Progenitor cell of endocrine pancreas (in vitro differentiated cells): ENCODE results near the gene CENPU. TPM values are rescaled to one million over a fixed set of nuclear protein-coding genes. Genes with fewer than 3 reads are reported as not detected.

Experiments used
- DNase-seq: peaks from one replicate; pipeline ENCODE4 v3.0.0; 2021; ENCODE audit warnings: low spot score; ENCODE audit not compliant: unreplicated experiment
- H3K27ac Mint-ChIP-seq: 2 replicates; pipeline ENCODE4 v1.8.0; 2021; ENCODE audit warnings: mild to moderate bottlenecking, moderate library complexity, mixed read lengths
- H3K27me3 Mint-ChIP-seq: 2 replicates; pipeline ENCODE4 v1.8.0; 2021; ENCODE audit warnings: mixed read lengths
- H3K36me3 Mint-ChIP-seq: 2 replicates; pipeline ENCODE4 v1.8.0; 2022; ENCODE audit warnings: mixed read lengths; ENCODE audit not compliant: insufficient read depth
- H3K4me1 Mint-ChIP-seq: 2 replicates; pipeline ENCODE4 v1.8.0; 2021; ENCODE audit warnings: low read depth, mixed read lengths
- H3K4me3 Mint-ChIP-seq: 2 replicates; pipeline ENCODE4 v1.8.0; 2021; ENCODE audit warnings: low read depth, mild to moderate bottlenecking, moderate library complexity, mixed read lengths
- H3K9me3 Mint-ChIP-seq: 2 replicates; pipeline ENCODE4 v1.8.0; 2021; ENCODE audit warnings: low read depth, mixed read lengths
- total RNA-seq: library from RNA; stranded (reverse); gene quantifications from 2 replicates; pipeline ENCODE4 v1.2.1, GENCODE V29; 2021
- TF ChIP-seq, protein P1 (sequence below): fragments of 200-600 bp; sonication (generic); IDR thresholded peaks from one replicate; pipeline ENCODE4 v1.5.0; 2021; ENCODE audit warnings: antibody characterized with exemption, mild to moderate bottlenecking; ENCODE audit not compliant: unreplicated experiment

CENPU gene
- total RNA-seq, 1 donor from 2014 or later, result 39.2 TPM

DNA sequence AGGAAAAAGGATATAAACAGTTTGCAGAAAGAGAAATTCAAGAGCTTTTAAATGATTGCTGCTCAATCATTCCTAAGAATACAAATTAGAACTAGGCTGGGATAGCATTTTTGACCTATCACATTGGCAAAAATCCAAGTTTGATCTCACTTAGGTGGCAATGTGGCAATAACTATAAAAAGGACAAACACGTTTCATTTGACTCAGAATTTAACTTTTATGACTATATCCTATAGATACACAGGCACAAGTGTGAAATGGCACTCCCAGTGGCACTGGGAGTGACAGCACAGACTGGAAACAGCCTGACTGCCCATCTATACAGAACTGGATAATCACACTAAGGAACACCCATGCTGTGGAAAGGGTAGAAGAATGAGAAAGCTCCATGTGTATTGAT, 11.1 kb downstream of the CENPU start:
- no peak overlapping the region for H3K4me3 Mint-ChIP-seq
- no peak overlapping the region for H3K27ac Mint-ChIP-seq
- H3K27me3 Mint-ChIP-seq, result no peaks in the 10 kb centered on the region
- peaks cover 36% of the 10 kb centered on the region for H3K36me3 Mint-ChIP-seq
- no peaks in the 10 kb centered on the region for H3K4me1 Mint-ChIP-seq
- TF ChIP-seq, protein P1, sequence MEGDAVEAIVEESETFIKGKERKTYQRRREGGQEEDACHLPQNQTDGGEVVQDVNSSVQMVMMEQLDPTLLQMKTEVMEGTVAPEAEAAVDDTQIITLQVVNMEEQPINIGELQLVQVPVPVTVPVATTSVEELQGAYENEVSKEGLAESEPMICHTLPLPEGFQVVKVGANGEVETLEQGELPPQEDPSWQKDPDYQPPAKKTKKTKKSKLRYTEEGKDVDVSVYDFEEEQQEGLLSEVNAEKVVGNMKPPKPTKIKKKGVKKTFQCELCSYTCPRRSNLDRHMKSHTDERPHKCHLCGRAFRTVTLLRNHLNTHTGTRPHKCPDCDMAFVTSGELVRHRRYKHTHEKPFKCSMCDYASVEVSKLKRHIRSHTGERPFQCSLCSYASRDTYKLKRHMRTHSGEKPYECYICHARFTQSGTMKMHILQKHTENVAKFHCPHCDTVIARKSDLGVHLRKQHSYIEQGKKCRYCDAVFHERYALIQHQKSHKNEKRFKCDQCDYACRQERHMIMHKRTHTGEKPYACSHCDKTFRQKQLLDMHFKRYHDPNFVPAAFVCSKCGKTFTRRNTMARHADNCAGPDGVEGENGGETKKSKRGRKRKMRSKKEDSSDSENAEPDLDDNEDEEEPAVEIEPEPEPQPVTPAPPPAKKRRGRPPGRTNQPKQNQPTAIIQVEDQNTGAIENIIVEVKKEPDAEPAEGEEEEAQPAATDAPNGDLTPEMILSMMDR, result no peak
- H3K9me3 Mint-ChIP-seq, result peaks cover 3% of the 10 kb centered on the region
- no peak for DNase-seq

DNA sequence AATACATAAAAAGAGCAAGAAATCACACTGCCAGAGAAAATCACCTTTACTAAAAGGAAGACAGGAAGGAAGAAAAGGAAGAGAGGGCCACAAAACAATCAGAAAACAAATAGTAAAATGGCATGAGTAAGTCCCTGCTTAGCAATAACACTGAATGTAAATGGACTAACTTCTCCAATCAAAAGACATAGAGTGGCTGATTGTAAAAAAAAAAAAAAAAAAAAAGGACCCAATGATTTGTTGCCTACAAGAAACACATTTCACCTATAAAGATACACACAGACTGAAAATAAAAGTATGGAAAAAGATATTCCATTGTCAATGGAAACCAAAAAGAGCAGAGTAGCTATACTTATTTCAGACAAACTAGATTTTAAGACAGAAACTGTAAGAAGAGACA, 12.6 kb downstream of the CENPU start:
- Mint-ChIP-seq H3K9me3 (peaks cover 3% of the 10 kb centered on the region), H3K4me3 (no peak overlapping the region), H3K4me1 (no peaks in the 10 kb centered on the region), H3K36me3 (peaks cover 34% of the 10 kb centered on the region), H3K27me3 (no peaks in the 10 kb centered on the region), H3K27ac (no peak overlapping the region)
- TF ChIP-seq, protein P1, result no peak
- DNase-seq, result no peak

DNA sequence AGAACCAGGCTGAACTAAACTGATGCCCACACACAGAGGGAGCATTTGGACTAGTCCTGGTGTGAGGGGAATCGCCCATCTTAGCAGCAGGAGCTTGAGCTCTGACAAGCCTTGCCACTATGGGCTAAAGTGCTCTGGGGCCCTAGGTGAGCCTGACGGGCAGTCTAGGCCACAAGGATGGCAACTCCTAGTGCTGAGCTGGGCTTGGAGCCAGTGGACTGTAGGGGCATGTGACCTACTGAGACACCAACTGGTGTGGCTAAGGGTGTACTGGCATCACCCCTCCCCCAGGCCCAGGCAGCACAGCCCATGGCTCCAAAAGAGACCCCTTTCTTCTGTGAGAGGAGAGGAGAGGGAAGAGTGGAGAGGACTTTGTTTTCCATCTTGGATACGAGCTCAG, 14.5 kb downstream of the CENPU start:
- TF ChIP-seq, protein P1, result no peak
- Mint-ChIP-seq H3K4me1 (no peaks in the 10 kb centered on the region), H3K27me3 (no peaks in the 10 kb centered on the region), H3K27ac (no peak overlapping the region), H3K9me3 (peaks cover 3% of the 10 kb centered on the region), H3K36me3 (peaks cover 32% of the 10 kb centered on the region), H3K4me3 (no peak overlapping the region)
- DNase-seq, result no peak

DNA sequence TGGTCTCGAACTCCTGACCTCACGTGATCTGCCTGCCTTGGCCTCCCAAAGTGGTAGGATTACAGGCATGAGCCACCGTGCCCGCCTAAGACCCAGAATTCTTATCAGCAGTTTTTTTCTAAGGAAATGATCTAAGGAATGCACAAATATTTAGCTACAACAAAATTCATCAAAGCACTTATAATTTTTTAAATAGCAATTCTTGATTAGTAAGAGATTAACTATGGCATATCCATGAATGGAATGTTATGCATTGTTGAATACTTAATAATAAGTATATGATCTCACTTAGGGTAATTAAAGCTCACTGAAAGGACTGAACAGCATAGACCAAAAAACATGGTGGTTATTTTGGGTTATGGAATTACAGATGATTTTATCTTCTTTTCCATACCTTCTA, 18.4 kb downstream of the CENPU start:
- H3K27ac Mint-ChIP-seq, result no peak overlapping the region

DNA sequence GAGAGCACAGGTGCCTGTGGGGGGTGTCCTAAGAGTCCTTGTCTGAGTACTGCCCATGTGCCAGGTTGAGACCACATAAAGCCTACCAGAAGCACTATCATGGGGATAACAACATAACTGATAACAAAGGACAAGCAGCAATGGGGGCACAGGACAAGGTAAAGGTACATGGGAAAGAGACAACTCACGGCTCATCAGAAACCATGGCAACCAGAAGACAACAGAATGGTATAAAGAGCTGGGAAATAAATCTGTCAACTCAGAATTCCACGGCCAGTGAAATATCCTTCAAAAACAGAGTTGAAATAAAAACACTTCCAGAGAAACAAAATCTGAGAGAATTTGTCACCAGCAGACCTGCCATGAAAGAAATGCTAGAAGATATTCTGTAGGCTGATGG, 20.0 kb downstream of the CENPU start:
- DNase-seq, result no peak
- TF ChIP-seq, protein P1, result no peak
- Mint-ChIP-seq H3K4me3 (no peak overlapping the region), H3K4me1 (no peaks in the 10 kb centered on the region), H3K36me3 (peaks cover 22% of the 10 kb centered on the region), H3K27ac (no peak overlapping the region), H3K9me3 (no peaks in the 10 kb centered on the region), H3K27me3 (no peaks in the 10 kb centered on the region)

More for the DNA sequence above, 18.4 kb downstream of the CENPU start:
- no peak for DNase-seq
- Mint-ChIP-seq H3K27me3 (no peaks in the 10 kb centered on the region), H3K4me3 (no peak overlapping the region), H3K9me3 (no peaks in the 10 kb centered on the region), H3K36me3 (peaks cover 18% of the 10 kb centered on the region), H3K4me1 (no peaks in the 10 kb centered on the region)
- TF ChIP-seq, protein P1, result no peak
